Measurements from ENCODE around the gene CCDC106.

- TF ChIP-seq SPI1 (IDR thresholded peaks at IDR 0.05; ENCODE audit: low read depth, low read length) (no peak), TAF1 (IDR thresholded peaks at IDR 0.05; ENCODE audit: low read depth, low read length) (no peak), POLR2AphosphoS5 (IDR thresholded peaks at IDR 0.05; ENCODE audit: low read depth, low read length) (no peak), POLR2A (IDR thresholded peaks at IDR 0.05; ENCODE audit: low read depth, low read length) (no peak)
Measured at GRCh38 chr19:55647732-55648584, at the start of gene CCDC106.

Data from GM12891 (cell line).